HG02763 (cell line): ENCODE measurements around the gene SPAG16.

Experiments used
- ATAC-seq: cut with Tn5 transposase; IDR thresholded peaks from one replicate; pipeline ENCODE4 v1.9.1; 2021; ENCODE audit warnings: mild to moderate bottlenecking, moderate library complexity; ENCODE audit not compliant: unreplicated experiment

Gene SPAG16

DNA sequence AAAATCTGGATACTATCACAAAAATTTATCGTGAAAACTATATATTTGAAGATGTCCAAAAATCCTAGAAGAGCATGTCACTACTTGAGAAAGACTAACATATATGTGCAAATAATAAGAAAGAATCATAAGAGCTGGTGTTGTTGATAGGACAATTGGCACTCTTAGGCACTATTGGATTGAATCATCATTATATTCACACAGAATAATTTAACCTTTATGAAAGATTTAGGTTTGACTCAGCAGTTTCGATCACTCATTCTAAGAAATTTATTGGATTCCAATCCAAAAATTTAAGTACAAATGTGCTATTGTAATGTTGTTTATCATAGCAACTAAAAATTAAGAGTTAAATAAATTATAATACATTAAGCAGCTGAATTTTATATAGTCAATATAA, 503.6 kb downstream of the SPAG16 start:
- no peak for ATAC-seq

DNA sequence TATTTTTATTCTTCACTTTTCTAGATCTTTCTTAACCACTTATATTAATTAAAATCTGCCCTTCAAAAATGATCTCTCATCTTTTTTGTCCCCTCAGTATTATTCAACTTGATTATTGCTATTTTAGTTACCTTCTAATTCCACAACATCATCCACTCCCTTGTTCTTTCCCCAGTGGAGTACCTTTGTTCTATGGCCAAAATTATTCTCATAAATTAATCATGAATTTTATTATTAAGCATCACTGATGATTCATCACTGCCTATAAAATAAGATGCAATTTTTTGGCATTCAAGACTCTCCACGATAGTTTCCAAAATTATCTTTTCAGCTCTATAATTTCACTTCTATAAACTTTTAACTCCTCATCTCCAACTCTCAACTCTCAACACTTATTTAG, 505.7 kb downstream of the SPAG16 start:
- no peak for ATAC-seq

DNA sequence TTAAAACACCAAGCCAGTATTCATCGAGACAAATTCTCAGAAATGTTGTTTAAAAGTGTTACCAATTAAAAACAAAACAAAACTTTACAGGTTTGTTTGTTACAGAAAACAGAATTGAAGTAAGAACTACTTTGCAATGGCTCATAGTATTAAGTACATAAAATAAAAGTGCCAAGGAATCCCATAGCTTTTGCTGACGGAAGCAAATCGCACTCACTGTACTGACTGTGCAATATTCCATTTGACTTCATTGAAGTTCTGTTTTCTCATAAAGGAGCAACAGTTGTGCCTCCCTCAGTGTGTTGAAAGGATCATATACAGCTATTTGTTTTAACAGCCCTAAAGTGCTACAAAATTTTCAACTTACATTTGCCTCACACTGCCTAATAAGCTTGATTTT, 507.8 kb downstream of the SPAG16 start:
- ATAC-seq: no peak

DNA sequence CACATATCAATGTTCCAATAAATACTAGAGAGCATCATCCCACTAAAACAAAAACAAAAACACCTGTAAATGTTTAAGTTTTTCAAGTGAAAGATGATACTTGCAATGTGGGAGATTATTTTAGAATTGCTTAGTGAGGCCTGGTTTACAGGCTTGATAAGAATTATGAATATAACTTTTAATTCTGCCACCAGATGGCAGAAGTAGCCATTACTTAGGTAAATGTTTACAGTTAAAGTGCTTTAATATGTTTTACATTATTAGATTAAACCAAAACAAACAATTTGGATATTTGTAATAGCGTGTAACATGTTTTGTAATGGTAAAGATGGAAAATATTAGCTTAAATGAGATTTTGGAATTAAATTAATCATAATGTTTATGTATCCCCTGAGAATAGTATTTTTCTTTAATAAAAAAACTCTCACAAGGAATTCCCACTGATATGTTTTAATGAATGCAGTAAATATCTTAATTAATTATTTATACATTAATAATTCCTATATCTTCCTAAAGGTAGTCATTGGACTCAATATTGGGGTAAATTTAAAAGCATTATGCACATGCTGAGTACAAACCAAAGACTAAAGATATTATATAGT, 522.0 kb downstream of the SPAG16 start:
- ATAC-seq: no peak

DNA sequence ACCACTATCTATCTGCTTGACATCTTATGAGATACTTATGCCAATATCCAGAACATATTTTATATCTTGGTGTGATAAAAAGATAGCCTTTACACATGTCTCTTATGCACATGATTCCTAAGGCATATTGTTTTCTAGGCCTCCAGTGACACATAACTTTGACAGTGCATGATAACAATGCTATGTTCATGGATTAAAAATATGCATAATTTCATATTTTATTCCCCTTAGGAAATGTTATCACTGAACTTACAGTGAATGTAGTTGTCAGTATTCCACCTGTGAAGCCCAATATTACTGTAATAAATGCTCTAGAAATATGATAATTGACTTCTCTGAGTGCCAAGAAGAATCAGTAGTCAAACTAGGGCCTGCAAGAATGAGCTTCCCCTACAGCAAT, 532.3 kb downstream of the SPAG16 start:
- no peak for ATAC-seq

DNA sequence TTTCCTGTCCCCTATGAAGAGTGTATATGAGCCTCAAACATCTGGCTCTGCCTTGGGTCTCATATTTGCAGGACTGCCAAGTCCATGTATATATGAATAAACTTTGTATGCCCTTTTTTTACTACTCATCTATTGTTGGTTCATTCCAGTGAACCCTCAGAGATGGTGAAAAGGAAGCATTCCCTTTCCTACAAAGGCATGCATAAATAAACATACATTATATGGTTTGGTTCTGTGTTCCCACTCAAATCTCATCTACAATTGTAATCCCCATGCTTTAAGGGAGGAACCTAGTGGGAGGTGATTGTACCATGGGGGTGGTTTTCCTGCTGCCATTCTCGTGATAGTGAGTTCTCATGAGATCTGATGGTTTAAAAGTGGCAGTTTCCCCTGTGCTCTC, 534.2 kb downstream of the SPAG16 start:
- no peak for ATAC-seq

DNA sequence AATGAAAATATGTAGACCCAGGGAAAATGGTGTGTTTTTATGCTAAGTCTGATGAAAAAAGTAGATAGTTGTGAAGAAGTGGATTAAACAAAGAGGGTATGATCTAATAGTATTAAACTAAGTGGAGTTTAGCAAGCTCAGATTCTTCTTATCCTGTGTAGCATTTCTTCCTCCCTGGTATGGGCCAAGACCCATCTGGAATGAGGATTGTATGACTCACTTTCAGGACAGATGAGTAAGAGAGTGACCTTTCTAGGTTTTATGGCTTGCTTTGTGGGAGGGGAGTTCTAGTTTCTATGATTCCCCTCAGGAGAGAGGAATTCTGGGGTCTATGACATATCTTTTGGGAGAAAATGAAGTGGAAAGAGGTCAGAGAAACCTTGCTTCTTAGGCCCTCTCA, 550.1 kb downstream of the SPAG16 start:
- ATAC-seq: no peak

DNA sequence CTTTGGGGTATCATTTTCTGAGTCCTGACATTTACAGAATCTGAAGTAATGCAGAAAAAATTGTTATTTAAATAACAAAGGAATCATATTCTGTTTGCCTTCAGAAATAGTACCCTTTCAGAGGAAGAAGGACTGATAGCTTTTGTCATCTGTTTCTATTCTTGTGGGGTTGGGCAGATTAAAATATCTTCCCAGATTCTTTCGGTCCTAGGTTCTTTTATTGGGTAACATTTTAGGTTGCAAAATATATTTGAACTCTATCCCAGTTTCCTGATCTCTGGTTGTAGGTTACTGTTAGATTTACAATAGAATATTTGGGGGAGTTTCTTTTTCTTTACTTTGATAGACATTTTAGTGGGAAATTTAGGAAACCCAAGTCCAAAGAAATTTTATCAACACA, 550.5 kb downstream of the SPAG16 start:
- no peak for ATAC-seq

DNA sequence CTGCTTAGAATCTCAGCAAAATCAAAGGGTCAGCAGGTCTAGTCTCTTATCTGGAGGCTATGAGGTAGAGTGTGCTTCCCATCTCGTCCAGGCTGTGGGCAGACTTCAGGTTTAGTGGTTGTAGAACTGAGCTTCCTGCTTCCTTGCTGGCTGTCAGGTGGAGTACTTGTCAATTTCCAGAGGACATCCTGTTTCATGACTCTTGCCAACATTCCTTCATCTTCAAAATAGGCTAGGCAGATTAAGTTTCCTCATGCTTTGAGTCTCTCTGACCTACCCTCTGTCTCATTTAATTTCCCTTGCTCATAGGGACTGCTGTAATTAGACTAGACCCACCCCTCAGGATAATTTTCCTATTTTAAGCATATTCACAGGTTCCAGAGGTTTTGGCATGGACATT, 562.6 kb downstream of the SPAG16 start:
- no peak for ATAC-seq

DNA sequence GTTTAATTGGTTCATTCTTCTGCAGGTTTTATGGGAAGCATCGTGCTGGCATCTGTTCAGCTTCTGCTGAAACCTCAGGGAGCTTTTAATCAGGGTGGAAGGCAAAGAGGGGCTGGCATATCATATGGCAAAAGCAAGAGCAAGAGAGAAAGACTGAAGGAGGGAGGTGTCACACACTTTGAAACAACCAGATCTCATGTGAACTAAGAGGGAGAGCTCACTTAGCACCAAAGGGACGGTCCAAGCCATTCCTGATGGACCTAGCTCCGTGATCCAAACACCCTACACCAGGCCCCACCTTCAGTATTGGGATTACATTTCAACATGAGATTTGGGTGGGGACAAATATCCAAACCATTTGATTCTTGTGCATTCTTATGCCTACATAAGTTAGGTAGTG, 563.1 kb downstream of the SPAG16 start:
- no peak for ATAC-seq

DNA sequence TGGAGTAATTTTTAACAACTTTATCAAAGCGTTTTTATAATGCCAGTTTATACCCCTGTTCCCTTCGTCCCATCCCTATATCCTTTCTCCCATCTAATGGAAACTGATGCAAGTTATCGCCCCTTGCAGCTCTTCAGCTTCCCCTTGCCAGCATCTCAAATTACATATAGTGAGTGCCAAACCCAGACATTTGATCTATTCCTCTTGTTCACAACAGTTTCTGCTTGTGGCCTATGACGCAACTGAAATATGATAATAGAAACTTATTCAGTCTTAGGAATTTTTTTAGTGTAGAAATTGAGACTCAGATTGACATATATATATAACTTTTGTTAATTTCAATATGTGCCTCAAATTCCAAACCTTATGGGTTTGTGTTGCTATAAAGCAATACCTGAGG, 564.4 kb downstream of the SPAG16 start:
- no peak for ATAC-seq

DNA sequence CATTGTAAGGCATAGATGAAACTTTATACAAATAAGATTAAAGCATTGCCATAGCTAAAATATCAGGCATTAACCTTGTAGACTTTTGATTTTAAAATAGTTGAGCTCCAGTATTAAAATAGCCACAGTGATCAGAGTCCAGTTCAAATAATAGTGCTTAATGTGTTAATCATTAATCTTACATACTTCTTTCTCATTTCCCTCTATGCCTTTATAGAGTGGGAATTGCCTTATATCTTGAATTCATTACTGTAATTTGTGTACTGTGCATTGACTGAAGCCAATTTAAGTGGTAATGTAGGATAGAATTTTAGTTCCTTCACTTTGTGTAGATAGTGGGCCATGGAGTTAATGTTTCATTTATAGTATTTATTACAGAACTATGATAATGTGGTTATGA, 577.4 kb downstream of the SPAG16 start:
- no peak for ATAC-seq

DNA sequence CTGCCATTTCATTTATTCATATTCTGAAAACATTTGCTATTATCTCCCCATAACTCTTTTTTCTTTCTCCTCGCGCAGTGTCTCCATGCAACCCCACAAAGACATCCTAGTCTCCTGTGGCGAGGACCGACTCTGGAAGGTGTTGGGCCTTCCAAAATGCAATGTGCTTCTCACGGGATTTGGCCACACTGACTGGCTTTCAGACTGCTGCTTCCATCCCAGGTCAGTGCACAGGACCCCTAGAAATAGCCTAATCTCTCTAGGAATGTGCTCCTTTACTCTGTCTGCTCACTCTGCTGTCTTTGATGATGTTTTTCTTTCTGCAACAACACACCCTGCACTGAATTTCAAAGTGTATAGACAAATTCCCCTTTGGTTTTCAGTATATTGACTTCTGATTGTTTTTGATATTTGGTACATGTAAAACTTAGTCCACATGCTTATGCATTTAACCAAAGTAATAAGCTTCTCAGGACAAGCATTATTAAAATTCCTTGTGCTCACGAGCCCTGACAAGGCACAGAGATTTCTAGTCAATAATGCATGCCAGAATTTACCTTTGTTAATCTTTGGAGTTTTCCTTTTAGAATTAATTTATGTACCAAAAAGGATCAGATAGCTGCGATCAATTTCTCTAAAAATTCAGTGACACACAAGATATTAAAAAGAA, 578.3 kb downstream of the SPAG16 start:
- ATAC-seq: no peak

DNA sequence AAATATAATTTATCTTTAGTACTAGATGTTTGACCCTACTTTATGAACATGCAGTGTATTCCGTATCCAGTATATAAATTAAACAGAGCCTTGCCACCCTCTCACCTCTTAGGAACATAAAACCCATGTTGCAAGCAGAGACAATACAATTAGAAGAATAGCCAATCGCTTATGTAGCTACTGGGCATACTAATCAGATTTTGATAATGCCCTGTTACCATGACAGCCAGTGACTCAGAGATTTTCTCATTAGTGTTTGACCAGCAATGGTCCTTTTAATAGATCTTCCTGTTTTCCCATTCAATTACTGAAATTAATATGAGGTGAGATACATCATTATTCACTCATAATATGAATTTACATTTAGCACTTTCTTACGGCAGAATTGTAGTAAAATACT, 579.3 kb downstream of the SPAG16 start:
- ATAC-seq: no peak

DNA sequence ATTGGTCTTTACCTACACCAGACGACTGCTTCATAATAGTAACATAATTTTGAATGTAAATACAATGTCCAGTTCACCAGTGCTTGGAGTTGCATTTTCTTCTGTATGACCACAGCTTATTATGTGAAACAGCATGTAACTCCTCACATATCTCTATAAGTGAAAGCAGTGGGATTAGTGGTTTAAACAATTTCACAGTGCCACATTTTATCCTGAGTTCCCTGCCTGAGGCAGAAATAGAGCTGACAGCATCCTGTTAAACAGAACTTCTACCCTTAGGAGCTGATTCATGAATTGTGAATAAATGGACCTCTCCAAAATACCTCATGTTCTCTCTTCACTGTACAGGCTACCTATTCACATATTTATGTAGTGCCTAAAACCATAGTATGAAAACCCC, 584.3 kb downstream of the SPAG16 start:
- ATAC-seq: no peak

DNA sequence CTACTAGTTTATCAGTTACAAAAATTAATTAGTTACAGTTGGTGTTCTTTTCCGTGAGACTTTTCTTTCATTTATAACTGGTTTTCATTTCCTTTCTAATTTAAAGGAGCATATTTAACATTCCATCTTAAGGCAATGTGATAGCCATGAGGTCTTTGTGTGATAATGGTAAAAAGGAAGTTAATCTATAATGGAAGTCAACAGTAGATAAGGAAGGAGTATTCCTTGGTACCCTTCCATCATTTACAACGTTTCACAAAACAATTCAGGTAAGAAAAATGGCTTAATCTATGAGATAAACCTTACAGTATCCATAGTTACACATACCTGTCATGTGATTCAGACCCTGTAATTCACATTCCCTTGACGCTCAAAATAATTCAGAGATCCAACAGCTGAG, 601.2 kb downstream of the SPAG16 start:
- ATAC-seq: no peak

DNA sequence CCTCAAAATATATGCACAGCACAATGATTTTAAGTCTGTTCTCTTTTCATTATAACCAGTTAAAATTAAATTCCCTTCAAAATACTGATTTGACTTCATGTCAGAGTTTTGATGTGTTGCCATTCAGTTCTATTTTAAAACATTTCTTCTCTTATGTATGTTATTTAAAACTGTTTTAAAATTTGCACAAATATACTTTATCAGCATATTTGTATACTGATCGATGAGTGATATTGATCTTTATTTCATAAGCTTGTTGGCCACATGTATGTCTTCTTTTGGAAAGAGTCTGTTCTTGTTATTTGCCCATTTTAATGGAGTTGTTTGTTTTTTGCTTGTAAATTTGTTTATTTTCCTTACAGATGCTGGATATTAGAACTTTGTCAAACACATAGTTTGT, 630.2 kb downstream of the SPAG16 start:
- no peak for ATAC-seq

DNA sequence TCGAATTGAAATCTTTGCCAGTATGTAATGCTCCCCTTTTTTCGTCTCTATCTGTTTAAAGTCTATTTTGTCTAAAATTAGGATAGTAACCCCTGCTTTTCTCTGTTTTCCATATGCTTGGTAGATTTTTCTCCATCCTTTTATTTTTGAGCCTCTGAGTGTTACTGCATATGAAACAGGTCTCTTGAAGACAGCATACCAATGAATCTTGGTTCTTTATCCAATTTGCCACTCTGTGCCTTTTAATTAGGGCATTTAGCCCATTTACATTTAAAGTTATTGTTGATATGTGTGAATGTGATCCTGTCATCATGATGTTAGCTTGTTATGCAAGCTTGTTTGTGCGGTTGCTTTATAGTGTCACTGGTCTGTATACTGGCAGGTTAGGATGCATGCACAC, 635.8 kb downstream of the SPAG16 start:
- ATAC-seq: no peak

DNA sequence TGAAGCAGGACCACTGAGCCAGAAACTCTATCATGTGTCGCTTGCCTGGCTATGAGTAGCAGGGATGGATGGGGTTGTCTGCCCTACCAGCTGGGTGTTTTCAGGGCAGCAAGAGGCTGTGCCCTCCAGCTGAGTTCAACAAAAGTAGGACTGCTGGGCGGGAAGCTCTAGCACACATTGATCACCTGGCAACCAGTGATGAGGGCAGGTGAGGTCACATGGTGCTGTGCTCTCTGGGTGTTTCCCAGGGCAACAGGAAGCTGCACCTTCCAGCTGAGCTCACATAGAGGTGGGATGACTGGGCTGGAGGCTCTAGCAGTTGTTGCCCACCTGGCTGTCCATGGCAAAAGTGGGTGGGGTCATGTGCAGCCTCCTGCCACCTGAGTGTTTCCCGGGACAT, 639.3 kb downstream of the SPAG16 start:
- ATAC-seq: no peak

DNA sequence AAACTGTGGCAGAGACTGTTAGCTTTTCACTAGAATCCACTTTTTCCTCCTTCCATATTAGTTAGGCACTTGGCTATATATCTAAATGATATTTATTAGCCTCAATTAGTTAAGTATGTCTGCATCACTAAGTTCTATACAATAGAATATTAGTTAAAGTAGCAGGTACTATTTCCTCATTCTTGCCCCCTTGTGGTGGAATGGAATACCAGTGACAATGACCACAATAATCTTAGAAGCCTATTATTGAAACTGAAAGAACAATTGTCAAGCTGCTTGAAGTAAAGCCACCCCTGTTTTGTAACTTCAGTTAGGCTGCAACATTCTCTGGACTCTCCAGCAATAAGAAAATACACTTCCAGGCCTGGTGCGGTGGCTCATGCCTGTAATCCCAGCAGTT, 650.3 kb downstream of the SPAG16 start:
- peak; percentile 96 for ATAC-seq

DNA sequence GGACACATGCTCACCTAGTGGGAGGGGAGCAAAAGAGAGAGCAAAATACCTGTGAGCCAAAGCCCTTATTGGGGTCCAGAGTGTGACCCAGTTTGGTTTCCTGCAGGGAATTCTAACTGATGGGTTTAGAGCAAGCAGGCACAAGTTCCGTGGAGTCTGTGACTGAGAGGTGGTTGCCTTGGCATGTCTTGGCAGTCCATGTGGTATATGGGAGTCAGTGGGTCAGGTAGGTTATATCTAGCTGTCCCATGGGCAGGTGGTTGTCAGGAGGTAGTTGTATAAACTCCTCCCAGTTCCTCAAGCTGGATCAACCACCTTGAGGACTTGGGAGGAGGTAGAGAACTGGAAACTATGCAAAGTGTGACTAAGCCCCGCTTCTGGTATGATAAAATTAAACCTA, 673.8 kb downstream of the SPAG16 start:
- no peak for ATAC-seq

DNA sequence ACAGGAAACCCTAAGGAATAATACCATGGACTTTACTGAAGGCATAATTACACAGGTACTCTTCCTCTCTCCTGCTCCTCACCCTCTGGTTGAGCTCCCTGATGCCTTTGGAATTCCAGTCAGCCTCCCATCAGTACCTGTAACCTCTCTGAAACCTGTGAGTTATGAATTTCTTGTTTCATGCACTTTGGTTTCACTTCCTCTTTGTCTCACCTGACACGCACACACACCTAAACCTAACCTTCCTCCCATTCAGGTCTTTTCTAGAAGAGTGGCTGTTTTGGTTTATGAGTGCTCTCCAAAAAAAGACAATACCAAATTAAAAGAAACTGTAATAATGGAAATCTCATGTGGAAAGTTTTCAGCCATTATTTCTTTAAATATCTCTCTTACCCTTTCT, 675.3 kb downstream of the SPAG16 start:
- ATAC-seq: no peak

DNA sequence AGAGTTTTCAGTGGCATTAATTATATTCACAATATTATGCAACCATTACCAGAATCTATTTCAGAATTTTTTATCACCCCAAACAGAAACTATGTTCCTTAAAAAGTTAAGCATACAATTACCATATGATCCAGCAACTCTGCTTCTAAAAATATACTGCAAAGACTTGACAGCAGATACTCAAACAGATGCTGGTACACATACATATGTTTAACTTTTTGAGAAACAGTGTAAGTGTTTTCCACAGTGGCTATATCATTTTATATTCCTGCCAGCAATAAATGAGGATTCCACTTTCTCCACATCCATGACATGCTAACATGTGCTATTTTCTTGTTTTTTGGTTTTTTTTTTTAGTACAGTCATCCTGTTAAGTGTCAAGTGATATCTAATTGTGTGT, 687.3 kb downstream of the SPAG16 start:
- no peak for ATAC-seq
